Fibroblast of pulmonary artery (primary cell): ENCODE data around the gene MAFG.

Experiments used
- DNase-seq: peaks from one replicate; pipeline ENCODE4 v3.0.0-alpha.2; 2010; ENCODE audit warnings: low read depth
- H3K4me3 ChIP-seq: replicated peaks from 2 replicates; pipeline ENCODE4 v1.5.1; 2011; ENCODE audit warnings: low read depth, mild to moderate bottlenecking, control low read depth, low read length, moderate library complexity
- TF ChIP-seq, protein P1 (sequence below): IDR thresholded peaks from 2 replicates; pipeline ENCODE4 v1.5.1; 2011; ENCODE audit warnings: mild to moderate bottlenecking, control low read depth, low read length, inconsistent platforms; ENCODE audit errors: missing control alignments

Gene MAFG

DNA sequence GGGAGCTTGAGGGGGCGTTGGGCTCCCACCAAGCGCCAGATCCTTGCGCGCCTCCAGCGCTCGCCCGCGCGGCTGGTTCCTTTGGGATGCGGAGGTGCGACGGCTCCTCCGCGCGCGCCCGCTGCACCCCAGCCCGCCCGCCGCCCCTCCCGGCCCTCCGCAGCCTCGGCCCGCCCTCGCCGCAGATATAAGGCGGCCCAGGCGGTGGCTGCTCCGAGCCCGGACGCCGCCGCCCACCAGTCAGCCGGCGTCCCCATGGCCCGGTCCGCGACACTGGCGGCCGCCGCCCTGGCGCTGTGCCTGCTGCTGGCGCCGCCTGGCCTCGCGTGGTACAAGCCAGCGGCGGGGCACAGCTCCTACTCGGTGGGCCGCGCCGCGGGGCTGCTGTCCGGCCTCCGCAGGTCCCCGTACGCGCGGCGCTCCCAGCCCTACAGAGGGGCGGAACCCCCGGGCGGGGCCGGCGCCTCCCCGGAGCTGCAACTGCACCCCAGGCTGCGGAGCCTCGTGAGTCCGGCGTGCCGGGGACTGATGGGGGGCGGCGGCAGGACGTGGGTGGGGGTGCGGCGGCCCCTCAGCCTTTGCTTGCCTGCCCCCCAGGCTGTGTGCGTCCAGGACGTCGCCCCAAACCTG is 25.4 kb downstream of the MAFG start, which contains the start of gene NPB:
Gene NPB, plus strand, starts transcription at position 216 of the 630 bp plus-strand sequence. Its CDS starts 40 bp downstream, at position 256.
- no peak for DNase-seq
- no peak within 1 kb of the TSS for H3K4me3 ChIP-seq
- TF ChIP-seq, protein P1, sequence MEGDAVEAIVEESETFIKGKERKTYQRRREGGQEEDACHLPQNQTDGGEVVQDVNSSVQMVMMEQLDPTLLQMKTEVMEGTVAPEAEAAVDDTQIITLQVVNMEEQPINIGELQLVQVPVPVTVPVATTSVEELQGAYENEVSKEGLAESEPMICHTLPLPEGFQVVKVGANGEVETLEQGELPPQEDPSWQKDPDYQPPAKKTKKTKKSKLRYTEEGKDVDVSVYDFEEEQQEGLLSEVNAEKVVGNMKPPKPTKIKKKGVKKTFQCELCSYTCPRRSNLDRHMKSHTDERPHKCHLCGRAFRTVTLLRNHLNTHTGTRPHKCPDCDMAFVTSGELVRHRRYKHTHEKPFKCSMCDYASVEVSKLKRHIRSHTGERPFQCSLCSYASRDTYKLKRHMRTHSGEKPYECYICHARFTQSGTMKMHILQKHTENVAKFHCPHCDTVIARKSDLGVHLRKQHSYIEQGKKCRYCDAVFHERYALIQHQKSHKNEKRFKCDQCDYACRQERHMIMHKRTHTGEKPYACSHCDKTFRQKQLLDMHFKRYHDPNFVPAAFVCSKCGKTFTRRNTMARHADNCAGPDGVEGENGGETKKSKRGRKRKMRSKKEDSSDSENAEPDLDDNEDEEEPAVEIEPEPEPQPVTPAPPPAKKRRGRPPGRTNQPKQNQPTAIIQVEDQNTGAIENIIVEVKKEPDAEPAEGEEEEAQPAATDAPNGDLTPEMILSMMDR, result no peak

DNA sequence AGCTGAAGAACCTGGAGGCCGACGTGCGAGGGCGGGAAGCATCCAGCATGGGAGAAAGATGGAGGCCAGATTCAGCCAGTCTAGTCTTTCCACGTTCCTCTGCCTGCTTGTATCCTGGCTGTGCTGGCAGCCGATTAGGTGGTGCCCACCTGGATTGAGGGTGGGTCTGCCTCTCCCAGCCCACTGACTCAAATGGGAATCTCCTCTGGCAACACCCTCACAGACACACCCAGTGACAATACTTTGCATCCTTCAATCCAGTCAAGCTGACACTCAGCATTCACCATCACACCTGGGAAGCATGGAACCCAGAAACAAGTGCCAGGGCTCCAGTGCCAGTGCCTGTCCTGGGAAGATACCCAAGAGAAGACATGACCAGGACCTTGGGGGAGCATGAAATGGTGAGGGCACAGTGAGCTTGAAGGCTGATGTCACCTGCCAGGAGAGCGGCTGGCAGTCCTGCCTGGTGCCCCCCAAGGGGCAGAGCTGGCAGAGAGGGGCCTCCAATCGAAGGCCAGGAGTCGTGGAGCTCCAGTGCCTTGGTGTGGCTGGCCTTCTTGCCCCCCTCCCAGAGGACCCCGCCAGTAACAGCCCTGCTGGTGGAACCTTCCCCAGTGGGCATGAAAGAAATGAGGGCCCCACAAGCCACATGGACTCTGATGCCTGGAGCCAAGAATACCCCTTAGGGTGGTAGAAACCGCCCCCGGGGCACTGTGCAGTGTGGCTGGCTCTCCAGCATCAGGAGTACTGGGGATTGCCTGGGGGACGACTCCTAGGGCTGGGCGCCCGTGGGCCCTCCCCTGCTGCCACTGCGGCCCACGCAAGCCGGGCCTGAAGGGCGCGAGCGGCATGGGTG is 26.1 kb downstream of the MAFG start:
- TF ChIP-seq, protein P1, result no peak
- DNase-seq, result no peak
- H3K4me3 ChIP-seq, result no peak overlapping the region

DNA sequence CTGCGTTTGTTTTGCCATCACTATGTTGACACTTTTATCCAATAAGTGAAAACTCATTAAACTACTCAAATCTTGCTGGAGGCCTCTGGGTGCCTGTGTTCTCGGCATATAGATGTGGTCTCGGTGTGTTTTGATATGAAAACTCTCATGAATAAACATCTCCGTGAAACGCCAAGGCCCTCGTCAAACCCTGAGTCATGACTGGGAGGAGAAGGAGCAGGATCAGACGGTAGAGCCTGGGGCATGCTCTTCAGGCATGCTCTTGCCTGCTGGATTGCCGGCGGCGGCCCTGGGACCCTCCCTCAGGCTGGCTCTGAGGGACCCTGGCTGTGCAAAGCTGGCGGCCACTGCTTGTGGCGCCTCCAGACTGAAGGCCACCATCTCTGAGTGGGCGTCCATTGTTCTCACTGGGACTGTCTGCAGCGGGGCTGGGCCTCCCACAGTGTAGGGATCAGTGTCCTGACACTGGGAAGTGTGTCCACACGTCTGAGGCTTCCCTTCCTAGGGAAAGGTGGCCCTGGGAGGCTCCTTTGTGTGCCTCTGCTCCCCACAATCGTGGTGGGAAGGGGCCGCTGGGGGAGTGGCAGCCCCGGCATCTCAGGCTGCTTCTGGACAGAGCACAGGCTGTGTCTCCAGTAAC is 27.2 kb downstream of the MAFG start:
- DNase-seq, result no peak
- TF ChIP-seq, protein P1, result no peak
- H3K4me3 ChIP-seq, result no peak overlapping the region

DNA sequence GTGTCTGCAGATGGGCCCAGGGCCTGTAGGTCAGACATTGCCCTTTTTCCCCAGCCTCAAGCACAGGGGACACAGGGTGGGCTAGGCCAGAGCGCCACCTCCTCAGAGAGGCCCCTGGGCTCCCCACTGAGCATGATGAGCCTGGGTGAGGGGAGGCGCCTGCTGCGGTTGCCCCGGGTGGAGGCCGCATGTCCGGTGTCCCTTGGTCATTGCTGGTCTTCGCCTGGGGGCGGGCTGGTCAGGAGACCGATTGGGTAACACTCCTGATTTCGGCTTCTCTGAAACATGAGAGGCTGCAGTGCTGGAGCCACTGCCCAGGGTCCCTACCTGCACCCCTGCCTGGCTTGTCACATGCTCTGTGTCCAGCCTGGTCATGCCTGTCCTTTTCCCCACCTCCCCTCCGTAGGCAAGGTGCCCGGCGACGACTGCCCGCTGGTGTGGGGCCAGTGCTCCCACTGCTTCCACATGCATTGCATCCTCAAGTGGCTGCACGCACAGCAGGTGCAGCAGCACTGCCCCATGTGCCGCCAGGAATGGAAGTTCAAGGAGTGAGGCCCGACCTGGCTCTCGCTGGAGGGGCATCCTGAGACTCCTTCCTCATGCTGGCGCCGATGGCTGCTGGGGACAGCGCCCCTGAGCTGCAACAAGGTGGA is 27.9 kb downstream of the MAFG start:
- no peak overlapping the region for H3K4me3 ChIP-seq
- TF ChIP-seq, protein P1, result no peak
- no peak for DNase-seq

- H3K4me3 ChIP-seq, result no peak overlapping the region
- no peak for DNase-seq
- TF ChIP-seq, protein P1, result no peak
These were observed 28.6 kb downstream of the MAFG start for GRCh38 chr17:81898885-81899284.

GRCh38 chr17:81898029-81898866 is 29.3 kb downstream of the MAFG start:
- H3K4me3 ChIP-seq, result no peak overlapping the region
- DNase-seq, result peak; percentile 62
- TF ChIP-seq, protein P1, result no peak
